ENCODE measurements around the gene SYNJ2. TPM values are rescaled to one million over a fixed set of nuclear protein-coding genes. Genes with fewer than 3 reads are reported as not detected.

Gene SYNJ2
- total and polyA plus RNA-seq, 7 donors, result 2.6 to 30.2 (median 6.1) TPM

DNA sequence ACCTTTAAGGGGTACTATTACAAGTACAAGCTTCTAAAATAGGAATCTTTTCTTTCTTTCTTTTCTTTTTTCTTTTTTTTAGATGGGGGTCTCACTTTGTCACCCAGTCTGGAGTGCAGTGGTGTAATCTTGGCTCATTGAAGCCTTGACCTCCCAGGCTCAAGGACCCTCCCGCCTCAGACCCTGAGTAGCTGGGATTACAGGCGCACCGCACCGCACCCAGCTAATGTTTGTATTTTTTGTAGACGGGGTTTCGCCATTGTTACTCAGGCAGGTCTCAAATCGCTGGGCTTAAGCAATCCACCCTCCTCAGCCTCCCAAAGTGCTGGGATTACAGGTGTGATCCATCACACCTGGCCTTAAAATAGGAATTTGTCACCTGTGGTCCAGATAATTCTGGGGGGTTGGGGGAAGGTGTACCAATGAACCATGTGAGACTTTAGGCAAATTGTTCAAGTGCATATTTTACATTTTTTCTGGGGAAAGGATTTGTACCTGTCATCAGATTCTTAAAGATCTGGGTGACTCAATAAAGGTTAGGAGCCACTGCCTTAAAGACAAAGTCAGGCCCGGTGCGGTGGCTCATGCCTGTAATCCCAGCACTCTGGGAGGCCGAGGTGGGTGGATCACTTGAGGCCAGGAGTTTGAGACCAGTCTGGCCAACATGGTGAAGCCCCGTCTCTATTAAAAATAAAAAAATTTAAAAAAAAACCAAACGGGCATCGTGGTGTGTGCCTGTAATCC lies 19.7 kb upstream of the SYNJ2 start:
- TF ChIP-seq CTCF (IDR thresholded peaks at IDR 0.05), result no peak
- Histone ChIP-seq H3K4me3 (no peak overlapping the region), H3K27ac (no peak overlapping the region), H3K27me3 (ENCODE audit: insufficient read depth in 3 of 3, low read length in 2 of 3) (no peaks in the 10 kb centered on the region), H3K9me3 (no peaks in the 10 kb centered on the region), H3K4me1 (no peaks in the 10 kb centered on the region), H3K36me3 (ENCODE audit: insufficient read depth in 1 of 2, low read depth in 1 of 2) (no peaks in the 10 kb centered on the region)
- DNase-seq (no peak), ATAC-seq (no peak)
- intact Hi-C loops (cut with DNase I), result no loop called here
- WGBS, 3 donors, result 86 to 90% (median 87%) methylated on average over 13 of the region's 13 CpGs

- H3K4me3 ChIP-seq, result no peak overlapping the region
- no peaks in the 10 kb centered on the region for H3K36me3 ChIP-seq (ENCODE audit: insufficient read depth in 1 of 2, low read depth in 1 of 2)
- H3K27ac ChIP-seq, result no peak overlapping the region
- H3K9me3 ChIP-seq, result no peaks in the 10 kb centered on the region
- ATAC-seq (no peak), DNase-seq (no peak)
- 50 to 74% (median 52%) methylated on average over 12 of the region's 12 CpGs for WGBS, 3 donors
- TF ChIP-seq CTCF (IDR thresholded peaks at IDR 0.05), result no peak
- H3K27me3 ChIP-seq (ENCODE audit: insufficient read depth in 3 of 3, low read length in 2 of 3), result no peaks in the 10 kb centered on the region
- intact Hi-C loops (cut with DNase I), result no loop called here
- no peaks in the 10 kb centered on the region for H3K4me1 ChIP-seq
These were observed 18.9 kb upstream of the SYNJ2 start for GRCh38 chr6:157962601-157963302.

GRCh38 chr6:157964100-157964499 lies 17.6 kb upstream of the SYNJ2 start:
- Histone ChIP-seq H3K9me3 (no peaks in the 10 kb centered on the region), H3K4me3 (no peak overlapping the region), H3K27me3 (ENCODE audit: insufficient read depth in 3 of 3, low read length in 2 of 3) (no peaks in the 10 kb centered on the region), H3K4me1 (no peaks in the 10 kb centered on the region), H3K36me3 (ENCODE audit: insufficient read depth in 1 of 2, low read depth in 1 of 2) (no peaks in the 10 kb centered on the region), H3K27ac (no peak overlapping the region)
- no peak for DNase-seq
- TF ChIP-seq CTCF (IDR thresholded peaks at IDR 0.05), result no peak
- intact Hi-C loops (cut with DNase I), result no loop called here
- WGBS, 3 donors, result 58 to 88% (median 83%) methylated on average over 3 of the region's 3 CpGs
- ATAC-seq, result no peak

DNA sequence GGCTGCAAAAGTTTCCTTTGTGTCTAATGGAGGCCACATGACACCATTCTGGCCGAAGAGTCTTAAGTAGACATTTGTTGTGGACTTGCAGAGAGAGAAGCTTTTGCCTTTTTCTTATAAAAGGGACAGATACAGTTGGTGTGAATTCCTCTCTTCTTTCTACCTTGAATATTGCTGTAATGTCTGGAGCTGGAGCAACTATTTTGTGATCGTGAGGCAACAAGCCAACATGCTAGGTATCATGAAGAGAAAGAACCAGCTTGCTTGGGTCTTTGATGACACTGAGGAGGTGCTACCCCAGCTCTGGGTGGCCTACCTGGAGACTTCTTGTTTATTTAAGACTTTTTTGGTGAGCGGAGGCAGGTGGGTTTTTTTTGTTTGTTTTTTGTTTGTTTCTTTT lies 16.3 kb upstream of the SYNJ2 start:
- Histone ChIP-seq H3K36me3 (ENCODE audit: insufficient read depth in 1 of 2, low read depth in 1 of 2) (no peaks in the 10 kb centered on the region), H3K27ac (no peak overlapping the region), H3K27me3 (ENCODE audit: insufficient read depth in 3 of 3, low read length in 2 of 3) (no peaks in the 10 kb centered on the region), H3K4me1 (no peaks in the 10 kb centered on the region), H3K9me3 (no peaks in the 10 kb centered on the region), H3K4me3 (no peak overlapping the region)
- no peak for TF ChIP-seq CTCF (IDR thresholded peaks at IDR 0.05)
- no peak for DNase-seq
- ATAC-seq, result no peak
- WGBS, 3 donors, result 96 to 100% (median 98%) methylated on average over 3 of the region's 3 CpGs
- intact Hi-C loops (cut with DNase I), result no loop called here
